K562 (cell line): Measurements from ENCODE around the gene GPR157.
"Not testable (repeated sequence)": the region's sequence is repeated elsewhere in the genome, so short reads cannot be mapped to it uniquely, and the experiment has no call there.

Experiments
- CHD4 ChIP-seq: fragments of 200-600 bp; sonication (generic); IDR thresholded peaks from 3 replicates; pipeline ENCODE4 v1.6.1; 2012; ENCODE audit warnings: low read depth, mild to moderate bottlenecking, mixed read lengths, low read length, inconsistent platforms; ENCODE audit not compliant: insufficient read depth, insufficient replicate concordance, poor library complexity, severe bottlenecking
- TCF3 ChIP-seq: sonication (generic); formaldehyde crosslinking; IDR thresholded peaks from 2 replicates; pipeline ENCODE4 v1.4.0; 2020; ENCODE audit warnings: mild to moderate bottlenecking, missing genetic modification reagents

GRCh38 chr1:9093996-9094595 lies 34.8 kb downstream of the GPR157 start:
- not testable (repeated sequence) for TF ChIP-seq CHD4; TCF3 (CRISPR knock-in tag)
